SK-MEL-5 (cell line): ENCODE measurements around the gene SLC11A2. TPM values are rescaled to one million over a fixed set of nuclear protein-coding genes. Genes with fewer than 3 reads are reported as not detected.

Source experiments
- DNase-seq: peaks from one replicate; pipeline ENCODE4 v3.0.0-alpha.2; 2016; ENCODE audit warnings: low read depth, low spot score
- in situ Hi-C: cut with HindIII; loops from 2 replicates; pipeline ENCODE4 v1.10.0; 2016; ENCODE audit warnings: low sequenced_read_pairs, high pct_unique_total_duplicates, low pct_unique_long_range_greater_than_20kb
- total RNA-seq: library from RNA; depleted of rRNA; stranded (reverse); fragments of >200 nt; shearing (Covaris generic); gene quantifications from 2 replicates; pipeline ENCODE4 v1.2.3, GENCODE V29; 2014

The SLC11A2 gene
- total RNA-seq, 1 experiment from 2014 or later: 168 TPM

DNA sequence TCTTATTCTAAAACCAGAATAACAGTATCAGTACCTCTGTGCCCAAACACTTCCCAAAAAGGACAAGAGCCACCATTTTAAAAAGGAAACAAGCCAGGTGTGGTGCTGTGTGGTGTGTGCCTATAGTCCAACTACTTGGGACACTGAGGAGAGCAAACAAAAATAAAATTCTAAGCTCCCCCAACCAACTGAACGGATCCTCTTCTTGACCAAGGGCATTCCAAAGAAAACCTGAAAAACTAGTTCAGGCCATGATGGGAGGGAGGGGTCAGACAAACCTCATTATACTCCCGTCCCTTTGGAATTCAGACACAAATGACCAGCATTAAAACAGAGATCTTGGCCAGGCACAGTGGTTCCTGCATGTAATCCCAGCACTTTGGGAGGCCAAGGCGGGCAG, 20.5 kb downstream of the SLC11A2 start:
- in situ Hi-C loops: no loop called here
- no peak for DNase-seq

DNA sequence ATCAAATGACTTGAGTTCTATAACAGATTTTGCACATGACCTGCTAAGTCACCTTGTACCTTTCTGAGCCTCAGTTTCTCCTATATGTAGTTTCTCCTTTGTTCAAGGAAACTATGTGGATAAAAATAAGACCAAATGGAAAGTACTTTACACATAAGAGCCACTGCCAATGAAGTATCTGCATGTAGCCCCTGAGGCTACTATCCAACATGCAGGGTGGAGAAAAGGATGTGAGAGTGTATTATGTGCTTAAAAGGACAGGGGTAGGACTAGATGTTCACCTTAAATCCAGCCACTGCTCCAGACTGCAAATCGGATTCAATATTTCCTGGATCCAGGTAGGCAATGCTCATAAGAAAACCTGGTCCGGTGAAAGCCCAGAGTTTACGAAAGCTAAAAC, 21.2 kb downstream of the SLC11A2 start:
- in situ Hi-C loops: no loop called here
- DNase-seq: no peak

DNA sequence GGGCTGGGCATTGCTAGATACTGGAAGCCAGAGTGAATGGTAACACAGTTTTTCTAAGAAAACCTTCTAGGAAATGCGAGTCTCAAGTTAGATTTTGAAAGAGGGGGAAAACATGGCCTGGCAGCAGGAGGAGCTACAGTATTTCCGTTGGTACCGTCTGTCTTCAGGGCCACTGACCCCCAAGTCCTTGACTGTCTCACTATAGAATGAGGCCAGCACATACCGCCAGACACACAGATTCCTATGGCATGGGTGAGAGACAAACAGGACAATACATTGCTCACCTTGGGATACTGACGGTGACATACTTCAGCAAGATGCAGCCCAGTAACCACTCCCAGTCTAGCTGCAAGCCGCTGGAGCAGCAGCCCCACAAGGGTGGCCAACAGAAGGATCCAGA, 21.7 kb downstream of the SLC11A2 start:
- DNase-seq: peak; percentile 34
- in situ Hi-C loops: no loop called here

DNA sequence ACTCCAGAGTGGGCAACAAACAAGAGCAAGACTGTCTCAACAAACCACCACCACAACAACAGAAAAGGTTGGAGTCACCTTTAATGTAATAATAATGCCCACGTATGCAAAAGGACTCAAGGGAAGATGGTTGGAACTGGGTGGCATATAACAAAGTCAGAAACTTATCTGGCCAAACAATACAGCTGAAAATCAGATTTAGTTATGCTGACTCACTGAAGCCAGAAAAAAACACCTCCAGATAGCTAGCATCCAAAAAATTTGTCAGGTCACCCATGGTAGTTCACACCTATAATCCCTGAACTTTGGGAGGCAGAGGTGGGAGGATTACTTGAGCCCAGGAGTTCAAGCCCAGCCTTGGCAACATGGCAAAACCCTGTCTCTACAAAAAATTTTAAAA, 24.4 kb downstream of the SLC11A2 start:
- in situ Hi-C loops: no loop called here
- no peak for DNase-seq

DNA sequence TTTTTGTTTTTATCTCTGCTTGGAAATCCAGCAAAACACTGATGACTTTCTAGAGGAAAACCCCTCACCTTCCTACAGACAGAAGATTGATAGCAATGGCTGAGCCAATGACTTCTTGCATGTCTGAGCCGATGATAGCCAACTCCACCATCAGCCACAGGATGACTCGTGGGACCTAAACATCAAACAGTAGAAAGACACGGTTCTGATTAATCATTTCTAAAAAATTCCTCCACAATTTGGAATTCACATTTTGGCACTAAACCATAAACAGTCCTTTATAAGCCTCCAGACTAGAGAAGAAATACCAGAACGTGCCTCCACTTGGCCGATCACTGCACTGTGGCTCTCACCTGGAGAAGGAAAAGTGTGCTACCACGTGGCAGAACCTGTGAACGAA, 25.9 kb downstream of the SLC11A2 start:
- DNase-seq: no peak
- in situ Hi-C loops: no loop called here

DNA sequence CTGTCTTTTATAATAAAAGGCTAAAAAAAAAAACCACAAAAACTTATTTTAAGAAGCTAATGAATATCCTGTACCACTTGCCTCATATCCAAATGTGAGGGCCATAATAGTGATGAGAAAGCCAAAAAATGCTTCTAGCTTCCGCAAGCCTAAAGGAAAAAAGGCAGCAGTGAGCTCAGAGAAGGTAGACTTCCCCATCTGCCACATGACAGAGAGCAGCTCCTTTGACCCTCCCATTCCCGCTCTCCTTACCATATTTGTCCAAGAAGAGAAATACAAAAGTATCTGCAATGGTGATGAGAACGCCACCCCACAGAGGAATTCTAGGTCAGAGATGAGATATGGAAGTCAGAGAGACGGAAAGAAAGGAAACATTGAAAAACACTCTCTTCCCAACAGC, 27.1 kb downstream of the SLC11A2 start:
- DNase-seq: no peak
- in situ Hi-C loops: no loop called here

DNA sequence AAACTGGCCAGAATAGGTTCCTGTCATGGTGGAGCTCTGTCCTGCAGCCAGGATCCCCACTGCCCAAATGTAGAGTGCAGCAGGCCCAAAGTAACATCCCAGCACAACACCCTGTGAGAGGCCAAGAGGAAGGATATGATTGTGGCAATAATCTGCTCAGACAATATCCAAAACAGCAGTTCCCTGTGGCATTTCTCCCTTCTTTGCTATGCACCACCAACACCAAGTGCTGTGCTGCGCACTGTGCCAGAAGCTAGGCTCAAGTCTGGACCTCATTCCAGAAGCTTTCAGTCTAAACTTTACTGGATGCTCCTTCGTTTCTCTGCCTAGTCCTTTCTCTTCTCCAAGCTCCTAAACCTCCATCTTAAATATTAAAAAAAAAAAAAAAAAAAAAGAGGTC, 33.4 kb downstream of the SLC11A2 start:
- in situ Hi-C loops: no loop called here

DNA sequence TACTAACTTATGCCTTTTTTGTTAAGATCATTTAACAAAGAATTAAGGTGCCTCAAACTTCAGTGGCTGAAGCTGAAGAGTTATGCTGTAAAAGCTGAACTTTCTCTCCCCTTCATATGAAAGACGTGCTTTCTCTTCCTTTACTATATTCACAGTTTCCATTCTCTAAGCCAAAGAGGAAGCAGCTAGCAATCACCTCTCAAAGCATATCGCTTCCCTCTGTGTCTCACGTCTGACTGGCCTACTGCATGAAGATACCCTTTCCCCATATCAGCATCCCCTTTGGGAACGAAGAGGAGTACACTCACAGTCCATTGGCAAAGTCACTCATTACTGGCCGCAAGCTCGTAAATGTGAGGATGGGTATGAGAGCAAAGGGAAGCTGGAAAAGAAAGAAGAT, 34.9 kb downstream of the SLC11A2 start:
- DNase-seq: no peak
- in situ Hi-C loops: no loop called here

More for the DNA sequence above, 33.4 kb downstream of the SLC11A2 start:
- DNase-seq: no peak

DNA sequence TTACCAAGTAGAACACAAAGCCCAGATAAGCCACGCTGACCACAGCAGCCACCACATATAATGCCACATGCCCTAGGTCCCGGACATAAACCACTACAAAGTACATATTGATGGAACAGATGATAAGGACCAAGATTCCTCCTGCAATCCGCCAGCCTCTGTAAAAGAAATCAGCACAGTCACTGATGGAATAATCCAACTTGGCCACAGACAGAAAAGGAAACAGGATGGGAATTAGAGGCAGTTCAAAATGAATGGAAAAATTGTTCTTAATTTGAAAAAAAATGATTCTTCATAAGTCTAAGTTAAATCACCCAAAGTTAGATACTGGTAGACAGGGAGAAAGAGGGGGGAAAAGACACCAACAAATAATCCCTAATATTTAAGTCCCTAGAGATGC, 35.4 kb downstream of the SLC11A2 start:
- in situ Hi-C loops: no loop called here
- no peak for DNase-seq

DNA sequence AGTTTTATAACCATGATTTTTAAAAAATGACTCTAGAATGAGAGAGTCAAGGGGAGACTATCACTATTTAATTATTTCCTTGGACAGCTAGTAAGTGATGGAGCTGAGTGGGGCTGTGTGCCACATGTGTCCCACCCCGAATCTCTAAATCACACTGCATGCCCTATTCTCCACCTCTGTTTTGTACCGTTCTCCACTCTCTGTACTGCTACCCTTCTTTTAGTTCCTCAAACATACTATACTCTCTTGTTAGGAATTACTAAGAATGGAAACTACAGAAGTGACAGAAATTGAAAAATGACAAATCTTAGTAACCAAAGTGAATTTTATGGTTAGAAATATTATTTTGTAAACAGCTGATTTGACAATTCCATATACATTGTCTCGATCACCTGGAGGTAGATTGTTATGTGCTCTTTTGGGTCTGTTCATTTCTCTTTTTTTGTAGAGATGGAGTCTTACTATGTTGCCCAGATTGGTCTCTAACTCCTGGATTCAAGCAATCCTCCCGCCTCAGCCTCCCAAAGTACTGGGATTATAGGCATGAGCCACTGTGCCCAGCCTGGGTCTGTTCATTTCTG, 35.9 kb downstream of the SLC11A2 start:
- in situ Hi-C loops: no loop called here
- no peak for DNase-seq

DNA sequence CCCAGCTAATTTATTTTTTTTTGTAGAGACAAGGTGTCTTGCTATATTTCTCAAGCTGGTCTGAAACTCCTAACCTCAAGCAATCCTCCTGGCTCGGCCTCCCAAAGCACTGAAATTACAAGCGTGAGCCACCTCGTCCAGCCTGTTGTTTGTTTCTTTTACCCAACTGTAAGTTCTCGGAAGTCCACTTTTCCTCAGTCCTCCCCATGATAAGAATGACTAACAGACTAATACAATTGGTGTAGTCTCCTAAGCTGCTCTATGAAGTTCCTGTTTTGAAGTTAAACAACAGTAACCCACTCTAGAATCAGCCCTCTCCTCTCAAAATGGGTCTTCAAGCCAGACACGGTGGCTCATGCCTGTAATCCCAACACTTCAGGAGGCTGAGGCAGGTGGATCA, 37.3 kb downstream of the SLC11A2 start:
- in situ Hi-C loops: no loop called here
- DNase-seq: no peak

DNA sequence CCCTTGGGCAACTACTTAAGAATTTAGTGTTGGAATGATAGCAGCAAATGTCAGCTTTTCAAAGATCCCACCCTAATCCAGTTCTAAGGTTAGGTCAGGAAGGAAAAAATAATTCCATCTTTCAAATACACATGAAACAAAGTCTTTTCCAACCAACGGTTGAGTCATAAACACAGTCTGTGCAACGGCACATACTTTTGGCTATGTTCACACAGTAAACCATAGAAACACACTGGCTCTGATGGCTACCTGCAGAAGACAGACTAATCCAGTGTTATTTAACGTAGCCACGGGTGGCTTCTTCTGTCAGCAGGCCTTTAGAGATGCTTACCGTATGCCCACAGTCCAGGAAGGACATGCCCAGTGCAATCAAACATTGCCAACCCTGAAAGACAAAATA, 38.1 kb downstream of the SLC11A2 start:
- in situ Hi-C loops: no loop called here
- DNase-seq: no peak

DNA sequence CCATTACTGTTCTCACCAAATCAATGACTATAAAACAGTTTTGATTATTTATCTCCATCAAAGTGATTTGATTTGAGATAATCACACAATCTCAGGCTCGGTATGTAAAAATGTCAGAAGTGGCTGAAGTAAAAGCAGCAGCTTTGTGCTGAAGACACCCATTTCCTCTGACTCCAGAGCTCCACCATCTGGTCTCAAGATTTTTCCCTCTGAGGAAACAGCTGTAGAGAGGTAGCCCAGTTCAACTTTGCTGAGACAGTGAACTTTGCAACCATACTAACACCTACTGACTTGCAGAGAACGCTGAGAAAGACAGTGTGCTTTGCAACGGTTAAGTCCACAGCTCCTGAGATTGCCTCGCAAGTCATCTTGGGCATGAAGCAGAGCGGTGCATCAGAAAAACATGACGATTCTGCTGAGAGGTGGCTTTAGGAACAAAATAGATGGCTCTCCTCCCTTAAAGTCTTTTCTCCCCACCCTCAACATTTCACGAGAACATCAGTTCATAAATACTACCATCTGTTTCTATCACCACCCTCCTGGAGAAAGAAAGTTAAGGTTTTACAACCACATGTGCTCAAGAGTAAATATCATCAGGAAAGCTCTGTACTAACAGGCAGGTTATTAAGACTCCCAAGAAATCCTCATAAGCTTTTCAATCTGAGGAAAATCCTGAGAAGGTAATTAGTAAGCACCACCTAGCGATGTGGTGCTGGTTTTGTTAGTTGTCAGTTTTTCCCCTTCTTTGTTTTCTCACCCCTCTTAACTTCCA, 39.0 kb downstream of the SLC11A2 start:
- in situ Hi-C loops: no loop called here
- DNase-seq: peak; percentile 85

DNA sequence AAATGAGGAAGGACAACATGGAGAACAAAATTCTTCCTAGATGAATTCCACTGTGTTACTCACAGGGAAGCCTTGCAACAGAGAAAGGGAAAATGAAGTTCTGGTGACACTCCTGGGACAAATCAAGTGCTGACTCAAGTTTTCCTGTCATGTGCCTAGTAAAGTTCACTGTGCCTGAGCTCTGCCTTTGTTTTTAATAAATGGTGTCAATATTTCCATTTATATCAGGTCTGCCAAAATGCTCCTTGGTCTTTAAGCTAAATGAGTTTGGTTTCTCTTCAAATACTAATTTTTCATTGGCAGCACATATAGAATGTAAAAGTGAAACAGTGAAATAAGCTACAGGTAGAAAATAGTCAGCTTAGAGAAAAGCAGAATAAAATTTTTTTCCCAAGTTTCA, 40.9 kb downstream of the SLC11A2 start:
- in situ Hi-C loops: no loop called here
- DNase-seq: peak; percentile 54

DNA sequence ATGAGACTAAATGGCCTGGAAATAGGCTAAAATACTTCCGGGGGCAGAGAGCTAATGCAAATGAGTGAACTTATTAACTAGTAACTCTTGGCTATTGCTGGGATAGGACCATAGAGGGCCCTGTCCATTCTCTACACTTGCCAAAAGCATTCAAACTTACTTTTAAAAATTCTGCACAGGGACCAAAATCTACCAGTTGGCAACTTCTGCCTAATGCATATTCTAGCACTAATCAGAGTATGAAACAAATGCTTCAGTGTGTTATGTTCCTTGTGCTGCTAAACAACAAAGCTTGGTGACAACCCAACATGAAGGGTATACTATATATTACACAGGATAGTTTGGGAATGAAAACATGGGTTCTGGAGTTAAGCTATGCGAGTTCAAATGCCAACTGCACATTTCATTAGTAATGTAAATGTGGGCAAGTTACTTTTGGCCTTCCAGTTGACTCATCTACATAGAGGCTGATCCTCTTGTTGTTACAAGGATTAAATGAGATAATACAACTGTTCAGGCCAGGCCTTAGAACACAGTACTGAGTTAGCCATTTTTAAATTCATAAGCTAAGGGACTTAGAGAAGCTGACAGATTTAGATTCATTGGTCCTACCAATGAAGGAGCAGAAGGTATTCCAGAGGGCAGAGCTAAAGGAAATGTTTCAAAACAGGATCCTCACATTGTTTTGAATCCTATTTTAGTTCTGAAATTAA, 41.4 kb downstream of the SLC11A2 start:
- in situ Hi-C loops: no loop called here

DNA sequence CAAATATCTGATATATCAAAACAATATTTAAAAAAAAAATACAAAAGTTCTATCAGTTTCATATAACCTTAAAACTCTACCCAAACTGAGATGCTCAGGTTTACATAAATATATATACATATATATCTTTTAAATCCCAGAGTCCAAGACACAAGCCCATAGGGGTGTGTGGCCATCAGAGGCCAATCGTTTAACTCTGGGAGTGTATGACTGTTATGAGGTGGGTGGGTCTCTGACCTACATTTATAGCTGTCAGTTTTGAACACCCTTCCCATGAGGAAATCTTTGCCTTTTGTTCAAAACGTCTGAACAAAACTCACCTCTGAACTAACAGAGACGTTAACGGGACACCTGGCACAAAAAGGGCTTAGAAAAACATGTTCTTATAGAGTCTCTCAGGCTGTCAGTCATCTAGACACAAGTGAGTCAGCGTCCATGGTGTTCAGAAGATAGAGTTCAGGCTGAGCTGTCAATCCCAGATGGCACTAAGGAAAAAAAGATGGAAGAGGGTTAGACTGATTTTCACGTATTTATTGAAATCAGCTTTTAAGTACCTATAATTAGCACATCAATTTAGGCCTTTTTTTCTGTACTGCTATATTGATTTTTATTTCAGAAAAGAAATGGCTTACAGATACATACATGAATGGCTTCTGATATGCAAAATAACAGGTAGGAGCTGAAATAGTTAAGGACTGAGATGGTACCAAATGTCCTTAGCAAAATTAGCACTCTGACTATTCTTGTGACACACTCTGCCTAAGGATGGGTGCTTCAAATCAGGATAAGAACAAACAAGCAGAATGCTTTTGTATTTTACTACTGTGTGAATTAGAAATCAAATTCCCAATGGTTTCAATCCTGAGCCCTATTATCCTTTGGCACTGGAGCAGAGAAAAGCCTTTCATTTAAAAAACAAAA, 44.6 kb downstream of the SLC11A2 start:
- in situ Hi-C loops: no loop called here
- no peak for DNase-seq

More for the DNA sequence above, 41.4 kb downstream of the SLC11A2 start:
- DNase-seq: no peak

DNA sequence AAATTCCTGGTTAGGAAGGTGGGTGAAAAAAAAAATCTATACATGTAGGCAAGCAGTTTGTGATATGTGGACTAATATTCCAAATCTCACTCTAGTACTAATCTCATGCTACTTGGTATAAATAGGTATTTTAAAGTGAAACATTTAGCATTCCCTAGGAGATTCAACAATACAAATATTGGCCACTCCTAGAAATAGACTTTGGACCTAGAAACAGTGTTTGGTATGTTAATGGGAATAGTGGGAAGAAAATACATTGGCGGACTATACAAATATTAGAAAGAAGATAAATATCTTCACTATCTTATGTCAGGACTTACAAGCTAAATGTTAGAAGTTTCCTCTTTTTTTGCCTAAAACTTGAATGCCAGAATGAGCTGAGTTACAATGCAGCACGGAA, 45.6 kb downstream of the SLC11A2 start:
- in situ Hi-C loops: no loop called here
- DNase-seq: no peak
